Thoracic aorta (tissue), 2 donors: Measurements from ENCODE around the gene MBNL1. TPM values are rescaled to one million over a fixed set of nuclear protein-coding genes. Genes with fewer than 3 reads are reported as not detected.

Source experiments
- ATAC-seq: fragments of 150-250 bp; one replicate; pipeline ENCODE4 v1.8.0; 2017; ENCODE audit warnings: low read depth; ENCODE audit not compliant: insufficient number of reproducible peaks, low FRiP score
- DNase-seq: peaks from one replicate; pipeline ENCODE4 v3.0.0-alpha.2; 2020; ENCODE audit warnings: low spot score
- H3K27ac ChIP-seq, 2 donors: fragments of 200-600 bp; sonication (generic); 1 replicate in 1 of 2; 2 replicates in 1 of 2; pipeline ENCODE4 v1.5.1; 2016; ENCODE audit warnings: mild to moderate bottlenecking in 2 of 2, moderate library complexity in 2 of 2
- H3K27me3 ChIP-seq: fragments of 200-600 bp; sonication (generic); replicated peaks from 2 replicates; pipeline ENCODE4 v1.6.0; 2016; ENCODE audit warnings: mild to moderate bottlenecking; ENCODE audit not compliant: insufficient read depth
- H3K36me3 ChIP-seq: fragments of 200-600 bp; sonication (generic); one replicate; pipeline ENCODE4 v1.5.1; 2016
- H3K4me1 ChIP-seq, 2 donors: fragments of 200-600 bp; sonication (generic); 1 replicate in 1 of 2; 2 replicates in 1 of 2; pipeline versions ENCODE4 v1.5.1 to v1.6.0; 2016; ENCODE audit warnings: low read depth in 2 of 2, mild to moderate bottlenecking in 1 of 2; ENCODE audit not compliant: control insufficient read depth in 1 of 2
- H3K4me3 ChIP-seq: fragments of 200-600 bp; sonication (generic); 2 replicates; pipeline ENCODE4 v1.5.1; 2016; ENCODE audit warnings: mild to moderate bottlenecking
- H3K9me3 ChIP-seq: fragments of 200-600 bp; sonication (generic); 2 replicates; pipeline ENCODE4 v1.5.1; 2016
- CTCF ChIP-seq: fragments of 200-600 bp; sonication (generic); IDR thresholded peaks from one replicate; pipeline ENCODE4 v1.5.1; 2019; ENCODE audit warnings: antibody characterized with exemption
- total RNA-seq, 2 donors: library from RNA; depleted of rRNA; stranded (reverse); fragments of >200 nt; gene quantifications; one replicate each; pipeline versions ENCODE4 v1.1.0 to v1.2.3, GENCODE V29; 2016

The MBNL1 gene
- total RNA-seq, 2 donors from 2014 or later, result 783 to 1,062 TPM

GRCh38 chr3:152226176-152226575, 42.6 kb upstream of the MBNL1 start:
- Histone ChIP-seq H3K36me3 (no peaks in the 10 kb centered on the region), H3K27me3 (no peaks in the 10 kb centered on the region), H3K4me3 (no peak overlapping the region), H3K27ac (no peak overlapping the region), H3K9me3 (no peaks in the 10 kb centered on the region), H3K4me1 (peaks cover 15 to 49% of the 10 kb centered on the region in 2 donors)
- DNase-seq, result no peak
- no peak for TF ChIP-seq CTCF
- no peak for ATAC-seq

GRCh38 chr3:152227027-152227426, 41.7 kb upstream of the MBNL1 start:
- DNase-seq, result no peak
- H3K27ac ChIP-seq, result no peak overlapping the region
- no peak for ATAC-seq

GRCh38 chr3:152229692-152230091, 39.0 kb upstream of the MBNL1 start:
- DNase-seq (no peak), ATAC-seq (no peak)
- Histone ChIP-seq H3K9me3 (no peaks in the 10 kb centered on the region), H3K4me1 (peaks cover 11 to 22% of the 10 kb centered on the region in 2 donors), H3K27ac (no peak overlapping the region), H3K36me3 (no peaks in the 10 kb centered on the region), H3K4me3 (no peak overlapping the region), H3K27me3 (no peaks in the 10 kb centered on the region)
- TF ChIP-seq CTCF, result no peak

More at GRCh38 chr3:152227027-152227426, 41.7 kb upstream of the MBNL1 start:
- Histone ChIP-seq H3K4me1 (peaks cover 10 to 41% of the 10 kb centered on the region in 2 donors), H3K27me3 (no peaks in the 10 kb centered on the region), H3K4me3 (no peak overlapping the region), H3K36me3 (no peaks in the 10 kb centered on the region), H3K9me3 (no peaks in the 10 kb centered on the region)
- no peak for TF ChIP-seq CTCF

DNA sequence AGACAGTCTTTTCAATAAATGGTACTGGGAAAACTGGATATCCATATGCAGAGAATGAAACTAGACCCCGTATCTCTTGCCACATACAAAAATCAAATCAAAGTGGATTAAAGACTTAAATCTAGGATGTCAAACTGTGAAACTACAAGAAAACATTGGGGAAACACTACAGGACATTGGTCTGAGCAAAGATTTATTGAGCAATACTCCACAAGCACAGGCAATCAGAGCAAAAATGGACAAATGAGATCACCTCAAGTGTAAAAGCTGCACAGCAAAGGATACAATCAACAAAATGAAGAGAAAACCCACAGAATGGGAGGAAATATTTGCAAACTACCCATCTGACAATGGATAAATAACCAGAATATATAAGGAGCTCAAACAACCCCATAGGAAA, 38.4 kb upstream of the MBNL1 start:
- peaks cover 9 to 15% of the 10 kb centered on the region in 2 donors for H3K4me1 ChIP-seq
- H3K9me3 ChIP-seq, result no peaks in the 10 kb centered on the region
- no peak for ATAC-seq
- no peaks in the 10 kb centered on the region for H3K27me3 ChIP-seq
- H3K4me3 ChIP-seq, result no peak overlapping the region
- no peak for TF ChIP-seq CTCF
- DNase-seq, result no peak
- H3K36me3 ChIP-seq, result no peaks in the 10 kb centered on the region
- H3K27ac ChIP-seq, result no peak overlapping the region

- no peak overlapping the region for H3K4me3 ChIP-seq
- H3K27me3 ChIP-seq, result no peaks in the 10 kb centered on the region
- H3K36me3 ChIP-seq, result no peaks in the 10 kb centered on the region
- TF ChIP-seq CTCF, result no peak
- H3K9me3 ChIP-seq, result no peaks in the 10 kb centered on the region
- DNase-seq, result no peak
- peaks cover 8% of the 10 kb centered on the region in 2 donors for H3K4me1 ChIP-seq
- H3K27ac ChIP-seq, result no peak overlapping the region
- ATAC-seq, result no peak
Measured at GRCh38 chr3:152232001-152232400, 36.7 kb upstream of the MBNL1 start.
